GM12872 (cell line): ENCODE data around the gene PLOD1.

ENCODE experiments used
- CTCF ChIP-seq: IDR thresholded peaks from 3 replicates; pipeline ENCODE4 v1.5.1; 2011; ENCODE audit warnings: low read depth, mild to moderate bottlenecking, low read length, moderate library complexity; ENCODE audit not compliant: insufficient read depth

Gene PLOD1

GRCh38 chr1:11977625-11978024 lies 43.1 kb downstream of the PLOD1 start:
- TF ChIP-seq CTCF = no peak

DNA sequence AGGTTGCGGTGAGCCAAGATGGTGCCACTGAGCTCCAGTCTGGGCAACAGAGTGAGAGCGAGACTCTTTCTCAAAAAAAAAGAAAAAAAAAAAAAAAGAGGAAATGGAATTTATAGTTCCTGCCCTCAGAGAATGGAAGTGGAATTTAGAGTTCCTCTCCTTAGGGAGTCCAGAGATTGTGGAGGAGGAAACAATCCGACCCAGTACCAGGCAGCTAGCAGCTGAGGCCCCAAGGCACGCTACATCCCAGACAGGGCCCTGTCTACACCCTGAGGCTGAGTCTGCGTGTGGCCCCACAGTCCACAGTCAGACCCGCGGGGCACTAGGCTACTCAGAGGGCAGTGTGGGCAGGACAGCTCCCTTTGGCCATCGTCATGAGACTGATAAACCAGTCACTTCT lies 43.8 kb downstream of the PLOD1 start:
- no peak for TF ChIP-seq CTCF

GRCh38 chr1:11979028-11979850 lies 44.7 kb downstream of the PLOD1 start:
- TF ChIP-seq CTCF = no peak

GRCh38 chr1:11979851-11980675 lies 45.5 kb downstream of the PLOD1 start, which contains the start of gene MFN2:
MFN2 (plus strand) TSS chr1:11980444; CDS start chr1:11989169, 8,725 bp downstream.
- TF ChIP-seq CTCF = no peak

- no peak for TF ChIP-seq CTCF
Measured at GRCh38 chr1:11980676-11980972, 46.1 kb downstream of the PLOD1 start.

GRCh38 chr1:11981378-11982009 lies 47.0 kb downstream of the PLOD1 start:
- no peak for TF ChIP-seq CTCF

GRCh38 chr1:11982010-11982392 lies 47.5 kb downstream of the PLOD1 start:
- peak; percentile 62 for TF ChIP-seq CTCF
